GM04504 (cell line): ENCODE results near the gene AP1B1.

Experiments used
- DNase-seq: peaks from one replicate; pipeline ENCODE4 v3.0.0-alpha.2; 2012; ENCODE audit warnings: low read depth

AP1B1 gene

DNA sequence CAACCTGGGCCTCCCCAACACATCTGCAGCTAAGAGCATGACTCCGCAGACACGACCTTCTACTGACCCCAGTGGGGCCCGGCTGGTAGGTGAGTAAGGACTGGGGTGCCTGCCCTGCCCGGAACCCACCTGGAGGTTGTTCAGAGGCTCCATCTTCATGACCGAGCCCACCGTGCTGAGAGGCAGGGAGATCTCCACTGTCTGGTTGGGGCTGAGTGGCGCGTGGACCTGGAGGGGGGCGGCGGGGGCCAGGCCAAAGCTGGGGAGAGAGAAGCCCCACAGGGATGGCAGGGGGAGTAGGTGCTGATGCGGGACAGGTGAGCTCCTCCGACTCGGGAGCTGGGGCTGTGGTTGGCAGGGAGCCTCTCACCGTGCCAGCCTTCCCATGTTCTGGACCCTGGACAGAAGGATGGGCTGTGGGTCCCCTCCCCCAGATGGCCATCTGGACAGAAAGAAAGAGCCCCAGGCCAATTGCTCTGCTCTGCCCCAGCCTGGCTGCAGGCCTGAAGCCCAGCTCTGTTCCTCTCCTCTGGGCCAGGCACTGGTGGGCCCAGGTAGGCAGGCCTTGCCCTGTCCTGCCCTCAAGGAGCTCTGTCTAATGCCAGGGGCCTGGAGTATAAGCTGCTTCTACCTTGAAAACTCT lies 56.6 kb downstream of the AP1B1 start:
- DNase-seq: no peak

DNA sequence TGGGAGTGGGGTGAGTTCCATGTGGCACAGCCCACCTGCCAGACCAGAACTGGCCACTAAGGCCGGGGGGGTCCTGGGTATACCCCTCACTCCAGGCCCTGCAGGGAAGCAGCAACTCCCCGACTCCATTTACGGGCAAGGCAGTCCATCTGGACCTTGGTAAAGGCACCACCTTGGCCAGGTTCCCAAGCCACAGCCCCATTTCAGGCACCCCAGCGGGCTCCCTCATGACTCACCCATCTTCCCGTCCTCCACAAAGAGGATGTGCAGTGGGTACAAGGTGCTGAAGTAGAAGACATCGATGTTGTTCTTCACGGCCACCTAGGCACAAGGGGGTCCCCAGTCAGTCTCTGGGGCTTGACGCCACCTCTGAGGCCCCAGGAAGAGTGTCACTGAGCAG lies 57.2 kb downstream of the AP1B1 start:
- DNase-seq: no peak

GRCh38 chr22:29330753-29331152 lies 57.6 kb downstream of the AP1B1 start:
- DNase-seq: no peak

DNA sequence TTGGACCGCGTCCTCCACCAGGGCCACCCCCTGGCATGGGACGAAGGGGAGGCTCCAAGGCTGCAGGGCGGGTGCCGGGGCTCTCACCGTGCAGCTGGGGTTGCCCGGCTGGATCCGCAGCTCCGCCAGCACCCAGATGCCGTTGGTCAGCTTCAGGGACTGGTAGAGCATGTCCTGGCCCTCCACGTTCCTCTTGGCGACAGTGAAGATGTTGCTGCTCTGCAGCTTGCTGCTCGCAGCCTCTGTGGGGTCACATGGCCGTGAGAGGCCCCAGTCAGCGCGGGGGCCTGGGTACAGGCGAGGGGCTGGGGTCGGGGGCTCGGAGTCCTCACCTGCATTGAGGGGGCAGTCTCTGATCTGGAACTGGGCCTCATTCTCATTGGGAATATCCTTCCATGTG lies 58.1 kb downstream of the AP1B1 start:
- DNase-seq: no peak

GRCh38 chr22:29329581-29329980 lies 58.8 kb downstream of the AP1B1 start:
- DNase-seq: no peak

- no peak for DNase-seq
These were observed 59.5 kb downstream of the AP1B1 start for GRCh38 chr22:29328566-29329500.

GRCh38 chr22:29328055-29328454 lies 60.3 kb downstream of the AP1B1 start:
- no peak for DNase-seq

DNA sequence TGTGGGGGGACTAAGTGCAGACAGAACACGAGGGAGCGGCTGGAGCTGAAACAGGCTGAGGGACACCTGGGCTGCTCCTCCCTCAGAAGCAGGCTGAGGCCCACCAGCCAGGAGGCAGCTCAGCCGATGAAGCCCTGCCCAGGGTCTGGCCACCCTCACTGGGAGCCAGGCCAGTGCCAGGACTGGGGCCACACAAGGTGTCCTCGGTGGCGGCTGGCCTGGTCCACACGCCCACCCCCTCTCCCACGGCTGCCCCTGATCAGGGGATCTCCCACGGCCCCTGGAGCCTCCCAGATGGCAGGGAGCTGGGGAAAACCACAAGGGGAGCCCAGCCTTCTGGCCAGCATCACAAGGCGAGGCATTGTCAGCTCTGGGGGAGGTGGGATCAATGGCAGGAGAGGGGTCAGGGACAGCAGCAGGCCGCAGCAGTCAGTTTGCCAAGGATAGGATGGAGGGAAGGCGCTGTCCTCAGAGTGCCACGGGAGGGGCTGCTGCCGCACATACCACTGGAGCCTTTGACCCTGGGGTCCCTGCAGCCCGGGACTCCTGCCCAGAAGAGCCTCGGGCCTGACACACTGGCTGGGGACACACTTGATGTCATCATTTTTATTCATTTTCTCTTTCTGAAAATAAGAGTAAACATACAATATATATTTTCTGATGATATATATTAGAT lies 61.1 kb downstream of the AP1B1 start:
- DNase-seq: no peak

GRCh38 chr22:29326481-29326880 lies 61.9 kb downstream of the AP1B1 start:
- no peak for DNase-seq

DNA sequence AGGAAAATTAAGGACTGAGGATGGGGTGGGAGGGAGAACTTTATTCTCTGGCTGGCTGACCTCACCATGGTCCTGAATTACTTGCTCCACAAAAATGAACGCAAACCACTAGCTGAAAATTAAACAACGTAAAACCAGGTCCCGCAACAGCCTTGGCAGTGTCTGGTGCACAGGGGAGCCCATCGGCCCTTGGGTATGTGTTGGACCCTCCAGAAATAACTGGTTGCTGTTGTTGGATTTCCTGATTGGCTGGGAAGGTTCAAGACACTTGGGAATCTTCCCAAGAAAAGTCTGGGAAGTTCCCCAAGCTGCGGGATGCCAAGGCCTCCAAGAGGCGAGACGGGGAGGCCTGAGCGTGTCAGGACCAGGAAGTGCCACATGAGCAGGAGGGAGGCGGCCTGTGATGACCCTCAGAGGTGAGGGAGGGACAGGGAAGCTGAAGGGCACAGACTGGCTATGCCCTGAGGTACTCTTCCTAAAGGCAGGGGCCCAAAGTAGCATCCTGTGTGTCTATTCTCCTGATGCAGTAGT lies 62.5 kb downstream of the AP1B1 start:
- DNase-seq: no peak

DNA sequence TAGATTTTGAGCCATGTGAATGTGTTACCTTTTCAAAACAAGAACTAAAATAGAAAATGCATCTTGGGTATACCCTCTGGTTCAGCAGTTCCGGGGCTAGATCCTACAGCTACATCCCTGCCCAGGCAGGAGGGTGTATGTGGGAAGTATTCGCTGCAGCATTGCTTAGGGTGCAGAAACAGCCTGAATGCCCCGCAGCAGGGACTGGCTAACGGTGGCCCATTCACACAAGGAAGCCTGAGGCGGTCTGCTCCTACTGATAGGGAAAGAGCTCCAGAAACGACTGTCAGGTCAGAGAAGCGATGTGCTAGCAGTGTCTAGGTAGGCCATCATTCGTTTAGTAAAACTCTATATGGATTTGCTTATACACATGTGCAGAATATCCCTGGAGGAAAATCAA lies 63.0 kb downstream of the AP1B1 start:
- DNase-seq: no peak

DNA sequence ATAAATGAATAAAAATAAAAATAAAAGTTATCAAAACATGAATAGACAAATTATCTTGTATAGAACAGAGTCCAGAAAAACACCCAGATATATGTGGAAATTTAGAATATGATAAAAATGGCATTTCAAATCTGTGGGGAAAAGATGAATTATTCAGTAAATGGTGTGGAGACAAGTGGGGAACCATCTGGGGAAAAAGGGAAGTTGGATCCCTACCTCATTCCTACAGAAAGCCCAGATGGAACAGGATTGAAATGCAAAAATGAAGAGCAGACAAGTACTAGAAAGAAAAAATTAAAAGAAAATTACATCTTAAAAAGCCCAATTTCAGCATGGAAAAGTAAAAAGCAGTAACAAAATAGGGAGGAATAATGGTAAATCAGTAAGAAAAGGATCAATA lies 64.7 kb downstream of the AP1B1 start:
- DNase-seq: no peak

DNA sequence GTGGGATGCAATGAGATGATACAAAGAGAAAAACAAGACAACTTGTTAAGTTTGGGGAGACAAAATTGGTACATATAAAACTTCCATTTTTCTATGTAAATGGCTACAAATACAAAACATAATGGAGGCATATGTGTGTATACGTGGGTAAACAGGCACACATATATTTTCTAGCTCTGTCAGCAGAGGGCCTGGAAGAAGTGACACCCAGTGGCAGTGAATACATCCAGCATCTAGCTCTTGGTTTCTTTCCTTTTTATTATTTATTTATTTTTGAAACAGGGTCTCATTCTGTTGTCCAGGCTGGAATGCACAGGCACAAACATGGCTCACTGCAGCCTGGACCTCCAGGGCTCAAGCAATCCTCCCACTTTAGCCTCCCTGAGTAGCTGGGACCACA lies 67.8 kb downstream of the AP1B1 start:
- DNase-seq: no peak

- DNase-seq: no peak
These were observed 69.3 kb downstream of the AP1B1 start for GRCh38 chr22:29319072-29319471.

DNA sequence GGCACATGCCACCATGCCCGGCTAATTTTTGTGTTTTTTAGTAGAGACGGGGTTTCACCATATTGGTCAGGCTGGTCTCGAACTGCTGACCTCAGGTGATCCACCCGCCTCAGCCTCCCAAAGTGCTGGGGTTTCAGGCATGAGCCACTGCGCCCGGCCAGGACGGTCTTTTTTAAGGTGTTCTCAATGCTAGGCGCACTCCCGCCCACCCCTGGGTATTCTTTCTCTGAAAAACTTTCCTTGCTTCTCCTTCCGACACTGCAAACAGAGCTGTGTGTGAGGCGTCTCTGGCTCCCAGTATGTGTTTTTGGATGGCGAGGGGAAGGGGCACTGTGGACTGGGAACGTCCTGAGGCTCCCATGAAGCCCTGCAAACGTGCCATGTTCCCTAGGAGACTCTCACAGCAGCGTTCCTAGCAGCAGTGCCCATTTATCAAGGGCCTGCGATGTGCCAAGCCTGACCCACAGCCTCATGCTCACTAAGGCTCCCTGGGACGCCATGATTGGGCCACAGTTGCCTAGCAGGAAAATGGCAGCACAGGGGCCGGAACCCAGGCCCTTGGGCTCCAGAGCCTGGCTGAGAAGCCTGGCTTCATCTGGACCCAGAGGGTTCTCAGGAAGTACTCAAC lies 70.4 kb downstream of the AP1B1 start:
- DNase-seq: no peak

GRCh38 chr22:29316141-29316828 lies 72.1 kb downstream of the AP1B1 start:
- DNase-seq: no peak

DNA sequence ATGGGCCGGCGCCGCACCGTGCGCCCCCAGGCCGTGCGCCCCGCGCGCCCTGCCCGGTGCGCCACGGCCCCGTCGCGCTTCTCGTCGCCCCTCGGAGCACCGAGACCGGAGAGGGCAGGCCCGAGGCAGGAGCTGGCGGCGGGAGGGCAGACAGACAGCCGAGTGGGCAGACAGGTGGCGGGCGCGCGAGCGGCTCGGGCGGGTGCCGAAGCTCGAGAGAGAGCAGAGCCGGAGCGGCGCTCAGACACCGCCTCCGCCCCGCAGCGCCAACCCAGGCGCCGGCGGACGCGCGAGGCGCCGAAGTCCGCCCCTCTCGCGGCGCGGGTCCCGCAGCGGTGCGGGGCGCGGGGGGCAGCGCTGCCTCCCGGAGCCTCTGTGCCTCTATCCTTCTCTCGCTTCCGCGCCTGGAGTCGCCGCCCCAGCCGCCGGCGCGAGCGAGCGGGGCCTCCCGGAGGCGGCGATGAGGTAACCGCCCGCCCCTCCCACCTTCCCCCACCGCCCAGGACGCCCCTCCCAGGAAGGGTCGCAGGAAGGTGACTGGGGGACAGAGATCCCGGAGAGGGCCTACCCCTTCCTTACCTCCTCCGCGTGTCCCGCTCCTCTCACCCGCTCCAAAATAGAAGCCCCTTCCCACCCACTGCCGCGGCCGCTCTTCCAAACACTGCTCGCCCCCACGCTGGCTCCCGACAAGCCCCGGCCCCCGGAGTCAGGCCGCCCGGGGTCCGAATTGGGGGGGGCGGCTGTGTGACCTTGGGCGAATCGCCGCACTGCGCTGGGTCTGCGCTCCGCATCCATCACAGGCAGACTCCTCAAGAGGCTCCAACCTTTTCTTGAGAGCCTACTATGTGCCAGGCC lies 72.9 kb downstream of the AP1B1 start, which contains the start of gene RASL10A:
TSS of gene RASL10A (minus strand) at position 412 of the 855 bp plus-strand sequence. CDS start 451 bp downstream, outside the sequence.
- no peak for DNase-seq

DNA sequence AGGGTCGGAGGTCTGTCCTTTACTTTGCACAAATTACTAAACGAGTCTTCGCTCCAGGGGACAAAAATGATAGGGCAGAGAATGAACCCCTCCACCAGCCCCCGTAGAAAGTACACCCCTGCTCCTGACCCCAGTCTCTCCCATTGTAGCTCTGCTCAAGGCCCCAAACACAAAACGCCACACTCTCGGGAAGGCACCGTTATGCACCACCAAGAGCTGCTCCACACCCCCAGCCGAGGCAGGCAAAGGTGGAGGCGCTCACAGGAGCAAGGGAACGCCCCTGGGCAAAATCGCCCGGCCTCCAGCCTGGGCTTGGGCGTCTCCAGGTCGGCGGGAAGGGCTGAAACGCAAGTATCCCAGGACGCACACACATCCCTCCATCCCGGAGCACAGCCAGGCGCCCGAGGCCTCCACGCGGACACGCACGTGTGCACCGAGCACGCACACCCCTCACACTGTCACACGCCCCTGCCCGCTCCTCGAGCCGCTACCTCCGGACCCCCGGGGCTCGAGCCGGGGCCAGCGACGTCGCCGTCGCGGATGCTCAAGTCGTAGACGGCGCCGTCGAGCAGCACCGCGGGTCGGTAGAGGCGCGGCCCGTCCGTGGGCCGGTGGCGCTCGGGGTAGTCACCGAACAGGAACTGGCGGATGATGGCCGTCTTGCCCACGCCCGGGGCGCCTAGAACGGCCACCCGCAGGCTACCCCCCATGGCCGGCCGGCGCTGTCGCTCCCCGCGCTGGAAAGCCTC lies 73.7 kb downstream of the AP1B1 start:
- DNase-seq: no peak

GRCh38 chr22:29313576-29314466 lies 74.5 kb downstream of the AP1B1 start:
- DNase-seq: no peak
